Stimulated activated effector memory CD8-positive, alpha-beta T cell treated with anti-CD3 and anti-CD28 coated beads, Interleukin-12 subunit alpha, Interleukin-12 subunit beta, amount 100 ng/mL, for 72 hours (primary cell): ENCODE results near the gene MCUR1.
"Not testable (repeated sequence)": the region's sequence is repeated elsewhere in the genome, so short reads cannot be mapped to it uniquely, and the experiment has no call there.

Source experiments
- ATAC-seq: fragments of 150-1000 bp; cut with Tn5 transposase; 2 replicates; pipeline ENCODE4 v1.10.0; 2021
- DNase-seq, 2 donors: peaks; one replicate each; pipeline ENCODE4 v3.0.0; 2021 to 2022; ENCODE audit warnings: low spot score in 2 of 2
- H3K27ac Mint-ChIP-seq: one replicate; pipeline ENCODE4 v1.8.0; 2022; ENCODE audit warnings: mild to moderate bottlenecking, mixed read lengths
- H3K36me3 Mint-ChIP-seq: one replicate; pipeline ENCODE4 v1.8.0; 2022; ENCODE audit warnings: mild to moderate bottlenecking, mixed read lengths
- H3K4me1 Mint-ChIP-seq: one replicate; pipeline ENCODE4 v1.8.0; 2022; ENCODE audit warnings: mixed read lengths
- H3K4me3 Mint-ChIP-seq: one replicate; pipeline ENCODE4 v1.8.0; 2022; ENCODE audit warnings: mild to moderate bottlenecking, mixed read lengths
- H3K9me3 Mint-ChIP-seq: one replicate; pipeline ENCODE4 v1.8.0; 2022; ENCODE audit warnings: mixed read lengths

Gene MCUR1

DNA sequence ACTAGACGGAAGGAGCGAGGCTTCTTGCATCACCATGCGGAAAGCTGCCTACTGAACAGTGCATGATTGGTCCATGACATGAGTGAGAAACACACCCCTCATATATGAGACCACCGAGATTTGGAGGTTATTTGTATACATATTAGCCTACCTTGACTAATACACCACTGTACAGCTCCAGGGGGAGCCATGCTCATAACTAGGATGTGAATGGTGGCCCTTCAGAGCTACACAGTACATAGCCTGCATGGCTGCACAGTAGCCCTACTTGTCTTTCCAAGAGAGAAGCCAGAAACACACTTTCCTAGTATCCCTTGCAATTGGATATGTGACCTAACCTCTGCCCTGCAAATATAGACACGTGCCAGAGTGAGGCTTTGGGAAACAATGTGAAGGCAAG is 21.8 kb upstream of the MCUR1 start:
- no peaks in the 10 kb centered on the region for H3K36me3 Mint-ChIP-seq

DNA sequence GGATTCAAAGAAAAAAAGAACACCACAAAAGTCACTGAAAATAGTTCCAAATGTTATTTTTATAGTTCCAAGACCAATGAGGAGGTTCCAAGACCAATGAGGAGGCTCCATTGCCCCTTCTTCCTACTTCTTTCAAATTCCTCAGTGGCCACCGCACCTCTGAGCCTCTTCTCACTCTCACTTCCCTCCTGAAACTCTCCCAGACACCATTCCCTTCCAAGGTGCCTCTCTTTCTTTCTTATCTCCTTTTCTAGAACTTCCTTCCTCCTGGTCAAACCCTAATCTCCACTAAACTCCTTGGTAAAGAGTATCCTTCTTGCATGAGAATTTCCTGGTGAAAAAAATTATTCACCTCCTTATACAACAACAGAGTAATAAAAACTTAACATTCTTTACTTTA is 20.4 kb upstream of the MCUR1 start:
- no peak for ATAC-seq
- Mint-ChIP-seq H3K4me1 (no peaks in the 10 kb centered on the region), H3K9me3 (no peaks in the 10 kb centered on the region), H3K36me3 (no peaks in the 10 kb centered on the region), H3K27ac (no peak overlapping the region), H3K4me3 (no peak overlapping the region)
- no peak for DNase-seq

More for the DNA sequence above, 21.8 kb upstream of the MCUR1 start:
- no peak overlapping the region for H3K27ac Mint-ChIP-seq
- no peak overlapping the region for H3K4me3 Mint-ChIP-seq
- no peak for DNase-seq
- H3K4me1 Mint-ChIP-seq, result no peaks in the 10 kb centered on the region
- ATAC-seq, result no peak
- H3K9me3 Mint-ChIP-seq, result no peaks in the 10 kb centered on the region

DNA sequence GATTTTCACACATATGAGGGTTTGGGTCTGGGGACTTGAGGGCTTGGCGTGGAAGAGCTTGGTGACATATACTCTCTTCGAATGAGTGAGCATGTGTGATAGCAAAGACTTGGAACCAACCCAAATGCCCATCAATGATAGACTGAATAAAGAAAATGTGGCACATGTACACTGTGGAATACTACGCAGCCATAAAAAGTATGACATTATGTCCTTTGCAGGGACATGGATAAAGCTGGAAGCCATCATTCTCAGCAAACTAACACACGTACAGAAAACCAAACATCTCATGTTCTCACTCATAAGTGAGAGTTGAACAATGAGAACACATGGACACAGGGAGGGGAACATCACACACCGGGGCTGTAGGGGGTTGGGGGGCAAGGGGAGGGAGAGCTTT is 19.7 kb upstream of the MCUR1 start:
- not testable (repeated sequence) for H3K27ac Mint-ChIP-seq, ATAC-seq

GRCh38 chr6:13832778-13833177 is 18.4 kb upstream of the MCUR1 start:
- ATAC-seq, result no peak
- Mint-ChIP-seq H3K36me3 (no peaks in the 10 kb centered on the region), H3K4me3 (no peak overlapping the region)

More for the DNA sequence above, 19.7 kb upstream of the MCUR1 start:
- H3K4me3 Mint-ChIP-seq, H3K9me3 Mint-ChIP-seq, DNase-seq, H3K4me1 Mint-ChIP-seq, H3K36me3 Mint-ChIP-seq: not testable (repeated sequence)

DNA sequence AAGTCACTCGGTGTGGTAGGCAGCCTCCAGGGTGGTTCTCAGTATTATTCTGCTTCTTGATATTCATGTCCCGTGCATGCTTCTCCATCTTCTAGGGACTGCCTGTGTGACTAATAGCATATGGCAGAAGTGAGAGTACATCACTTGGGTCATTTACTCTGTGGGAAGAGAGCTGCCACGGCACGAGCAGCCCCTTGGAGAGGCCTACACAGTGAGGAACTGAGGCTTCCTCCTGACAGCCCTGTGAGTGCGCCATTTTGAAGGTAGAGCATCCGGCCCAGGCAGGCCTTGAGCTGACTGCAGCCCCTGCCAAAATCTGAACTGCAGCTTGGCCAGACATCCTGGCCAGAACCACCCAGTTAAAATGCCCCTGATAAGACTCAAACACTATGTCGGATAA is 17.3 kb upstream of the MCUR1 start:
- no peak overlapping the region for H3K4me3 Mint-ChIP-seq

More at GRCh38 chr6:13832778-13833177, 18.4 kb upstream of the MCUR1 start:
- no peak overlapping the region for H3K27ac Mint-ChIP-seq
- DNase-seq, result no peak
- H3K4me1 Mint-ChIP-seq, result no peaks in the 10 kb centered on the region
- H3K9me3 Mint-ChIP-seq, result no peaks in the 10 kb centered on the region

DNA sequence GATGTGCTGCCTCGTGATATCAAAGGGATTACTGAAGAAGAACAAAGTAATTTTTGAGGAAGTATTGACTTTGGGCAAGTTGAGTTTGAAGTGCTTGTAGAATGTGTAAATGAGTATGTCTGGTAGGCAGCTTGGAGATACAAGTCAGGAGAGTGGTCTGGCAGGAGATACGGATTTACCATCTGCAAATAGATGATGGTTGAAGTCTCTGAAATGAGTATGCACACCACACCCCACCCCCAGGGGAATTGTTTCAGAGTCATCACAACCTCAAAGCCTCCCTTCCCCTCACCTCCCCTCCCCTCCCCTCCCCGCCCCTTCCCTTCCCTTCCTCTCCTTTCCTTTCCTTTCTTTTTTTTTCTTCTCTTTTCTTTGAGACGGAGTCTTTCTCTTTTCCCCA is 16.4 kb upstream of the MCUR1 start:
- no peak for ATAC-seq
- Mint-ChIP-seq H3K36me3 (no peaks in the 10 kb centered on the region), H3K9me3 (no peaks in the 10 kb centered on the region), H3K4me1 (no peaks in the 10 kb centered on the region), H3K27ac (no peak overlapping the region), H3K4me3 (no peak overlapping the region)
- DNase-seq, result no peak

More for the DNA sequence above, 17.3 kb upstream of the MCUR1 start:
- DNase-seq (no peak), ATAC-seq (no peak)
- Mint-ChIP-seq H3K9me3 (no peaks in the 10 kb centered on the region), H3K36me3 (no peaks in the 10 kb centered on the region), H3K4me1 (no peaks in the 10 kb centered on the region), H3K27ac (no peak overlapping the region)

DNA sequence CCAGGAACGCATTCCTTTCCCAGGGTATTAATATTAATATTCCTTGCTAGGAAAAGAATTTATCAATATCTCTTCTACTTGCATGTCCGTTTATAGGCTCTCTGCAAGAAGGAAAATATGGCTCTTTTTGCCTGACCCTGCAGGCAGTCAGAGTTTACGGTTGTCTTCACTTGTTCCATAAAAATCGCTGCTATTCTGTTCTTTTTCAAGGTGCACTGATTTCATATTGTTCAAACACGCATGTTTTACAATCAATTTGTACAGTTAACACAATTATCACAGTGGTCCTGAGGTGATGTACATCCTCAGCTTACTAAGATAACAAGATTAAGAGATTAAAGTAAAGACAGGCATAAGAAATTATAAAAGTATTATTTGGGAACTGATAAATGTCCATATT is 15.1 kb upstream of the MCUR1 start:
- ATAC-seq, H3K36me3 Mint-ChIP-seq, H3K9me3 Mint-ChIP-seq, DNase-seq, H3K4me3 Mint-ChIP-seq, H3K27ac Mint-ChIP-seq, H3K4me1 Mint-ChIP-seq: not testable (repeated sequence)

DNA sequence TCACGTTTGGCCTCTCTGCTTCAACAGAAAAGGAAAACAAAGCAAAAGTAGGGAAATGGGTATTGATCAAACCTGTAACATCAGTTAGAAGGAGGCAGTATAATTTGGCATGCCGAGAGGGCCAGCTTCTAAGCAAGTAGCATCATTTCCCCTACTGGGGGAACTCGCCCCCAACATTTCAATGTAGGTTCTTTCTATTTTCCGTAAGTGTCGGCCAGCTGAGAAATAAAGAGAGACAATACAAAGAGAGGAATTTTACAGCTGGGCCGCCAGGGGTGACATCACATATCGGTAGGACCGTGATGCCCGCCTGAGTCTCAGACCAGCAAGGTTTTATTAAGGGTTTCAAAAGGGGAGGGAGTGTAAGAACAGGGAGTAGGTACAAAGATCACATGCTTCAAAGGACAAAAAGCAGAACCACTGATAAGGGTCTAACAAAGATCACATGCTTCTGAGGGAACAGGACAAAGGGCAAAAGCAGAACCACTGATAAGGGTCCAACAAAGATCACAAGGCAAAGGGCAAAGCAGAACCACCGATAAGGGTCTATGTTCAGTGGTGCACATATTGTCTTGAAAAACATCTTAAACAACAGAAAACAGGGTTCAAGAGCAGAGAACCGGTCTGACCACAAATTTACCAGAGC is 14.4 kb upstream of the MCUR1 start:
- not testable (repeated sequence) for DNase-seq, H3K9me3 Mint-ChIP-seq, H3K36me3 Mint-ChIP-seq, H3K4me1 Mint-ChIP-seq, H3K27ac Mint-ChIP-seq, H3K4me3 Mint-ChIP-seq, ATAC-seq

GRCh38 chr6:13827032-13827431 is 12.7 kb upstream of the MCUR1 start:
- Mint-ChIP-seq H3K36me3 (no peaks in the 10 kb centered on the region), H3K27ac (no peak overlapping the region), H3K4me1 (no peaks in the 10 kb centered on the region), H3K9me3 (no peaks in the 10 kb centered on the region), H3K4me3 (no peak overlapping the region)
- DNase-seq (no peak), ATAC-seq (no peak)

DNA sequence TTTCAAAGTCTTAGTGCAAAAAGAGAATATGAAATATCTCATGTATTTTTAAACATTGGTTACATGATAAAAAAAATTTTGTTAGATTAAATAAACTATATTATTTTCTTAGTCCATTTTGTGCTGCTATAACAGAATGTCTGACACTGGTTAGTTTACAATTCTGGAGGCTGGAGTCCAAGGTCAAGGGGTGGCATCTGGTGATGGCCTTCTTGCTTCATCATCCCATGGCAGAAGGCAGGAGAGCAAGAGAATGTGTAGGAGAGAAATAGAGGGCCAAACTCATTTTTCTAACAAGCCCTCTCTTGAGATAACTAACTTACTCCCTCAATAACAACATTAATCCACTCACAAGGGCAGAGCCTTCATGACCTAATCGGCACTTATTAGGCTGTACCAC is 11.5 kb upstream of the MCUR1 start:
- no peak for DNase-seq
- no peak for ATAC-seq
- Mint-ChIP-seq H3K27ac (no peak overlapping the region), H3K4me3 (no peak overlapping the region), H3K36me3 (no peaks in the 10 kb centered on the region), H3K9me3 (no peaks in the 10 kb centered on the region), H3K4me1 (no peaks in the 10 kb centered on the region)

DNA sequence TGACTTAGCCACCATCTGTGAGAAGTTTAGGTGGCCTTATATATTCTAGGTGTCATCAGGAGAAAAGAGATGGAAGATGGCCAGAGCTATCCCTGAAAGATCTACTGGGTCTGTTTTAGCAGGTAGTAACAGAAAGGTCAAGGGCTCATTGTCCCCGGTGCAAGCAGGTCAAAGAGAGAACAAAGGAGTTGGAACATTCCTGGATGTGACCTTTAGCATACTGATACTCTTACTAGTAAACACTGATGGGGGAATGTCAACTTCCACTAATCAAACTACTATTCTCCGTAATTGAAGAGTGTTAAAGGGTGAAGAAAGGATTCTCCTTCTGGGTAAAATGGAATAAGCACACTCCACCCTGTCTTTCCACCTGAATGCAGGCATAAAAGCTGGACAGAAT is 4.0 kb upstream of the MCUR1 start:
- Mint-ChIP-seq H3K4me3 (no peak overlapping the region), H3K36me3 (no peaks in the 10 kb centered on the region), H3K9me3 (no peaks in the 10 kb centered on the region), H3K4me1 (peaks cover 2% of the 10 kb centered on the region), H3K27ac (no peak overlapping the region)
- ATAC-seq, result no peak
- DNase-seq, result no peak

DNA sequence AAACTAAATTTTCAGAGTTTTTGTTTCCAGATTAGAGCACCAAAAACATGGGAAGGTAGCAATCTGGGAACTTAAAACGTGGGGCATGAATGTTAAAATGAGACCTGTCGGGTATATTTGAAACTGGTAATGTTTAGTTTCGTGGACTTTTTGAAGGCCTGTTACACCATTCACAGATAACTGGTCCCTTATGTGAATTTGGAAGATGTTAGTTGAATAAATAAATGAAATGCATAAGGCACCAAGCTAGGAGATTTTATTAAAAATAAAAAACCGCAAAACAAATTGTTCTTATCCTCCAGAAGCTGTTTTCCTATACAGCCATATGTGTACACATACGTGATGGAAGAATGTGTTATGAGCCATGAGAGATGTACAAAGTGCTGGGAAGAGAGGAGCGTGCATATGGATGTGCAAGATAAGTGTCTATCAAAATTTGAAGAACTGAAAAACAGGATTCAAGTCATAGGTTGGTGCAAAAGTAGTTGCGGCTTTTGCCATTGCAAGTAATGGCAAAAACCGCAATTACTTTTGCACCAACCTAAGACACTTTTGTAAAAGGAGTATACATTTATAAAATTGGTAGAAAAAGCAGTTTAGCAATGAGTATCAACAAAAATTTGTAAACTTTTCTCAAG is 700 bp upstream of the MCUR1 start:
- Mint-ChIP-seq H3K27ac (peak overlapping the region; percentile 50), H3K36me3 (no peaks in the 10 kb centered on the region), H3K9me3 (no peaks in the 10 kb centered on the region), H3K4me3 (peak overlapping the region; percentile 79), H3K4me1 (peaks cover 29% of the 10 kb centered on the region)
- DNase-seq (no peak), ATAC-seq (no peak)

DNA sequence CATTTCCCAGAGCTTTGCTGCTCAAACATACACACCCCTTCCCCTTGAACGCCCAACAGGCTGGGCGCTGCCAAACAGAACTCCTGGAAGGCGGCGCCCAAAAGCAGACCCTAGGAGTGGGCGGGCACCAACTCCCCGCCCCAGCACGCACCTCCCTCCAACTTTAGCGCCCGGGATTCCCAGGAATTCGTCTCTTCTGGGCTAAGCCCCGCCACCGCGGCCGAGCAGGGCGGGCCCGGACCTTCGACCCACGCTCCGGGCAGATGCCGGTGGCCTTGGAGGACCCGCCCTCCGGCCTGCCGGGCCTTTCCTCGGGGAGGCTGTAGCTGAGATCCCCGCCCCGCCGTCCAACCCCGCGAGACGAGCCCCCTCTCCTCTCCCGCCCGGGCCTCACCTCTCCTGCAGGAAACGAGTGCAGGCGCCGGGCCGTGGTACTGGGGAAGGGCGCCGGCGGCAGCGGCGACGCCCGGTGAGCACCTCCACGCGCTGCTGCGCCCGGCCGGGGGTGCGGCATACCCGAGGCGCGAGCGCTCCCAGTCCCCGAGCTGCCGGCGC is 659 bp downstream of the MCUR1 start:
- Mint-ChIP-seq H3K36me3 (peaks cover 4% of the 10 kb centered on the region), H3K27ac (peak overlapping the region; percentile 50), H3K4me3 (peak overlapping the region; percentile 79), H3K4me1 (peaks cover 29% of the 10 kb centered on the region), H3K9me3 (no peaks in the 10 kb centered on the region)
- DNase-seq (peak in 1 of 2 donors; percentile 81), ATAC-seq (peak; percentile 3)

- no peaks in the 10 kb centered on the region for H3K9me3 Mint-ChIP-seq
- H3K4me3 Mint-ChIP-seq, result peak overlapping the region; percentile 79
- peaks cover 4% of the 10 kb centered on the region for H3K36me3 Mint-ChIP-seq
- peaks cover 29% of the 10 kb centered on the region for H3K4me1 Mint-ChIP-seq
- H3K27ac Mint-ChIP-seq, result peak overlapping the region; percentile 50
- DNase-seq (no peak), ATAC-seq (no peak)
These were observed 1.3 kb downstream of the MCUR1 start for GRCh38 chr6:13813026-13813425.

GRCh38 chr6:13812359-13812642 is 2.1 kb downstream of the MCUR1 start:
- Mint-ChIP-seq H3K4me1 (peaks cover 29% of the 10 kb centered on the region), H3K4me3 (no peak overlapping the region), H3K36me3 (peaks cover 4% of the 10 kb centered on the region), H3K9me3 (no peaks in the 10 kb centered on the region), H3K27ac (no peak overlapping the region)
- no peak for DNase-seq
- no peak for ATAC-seq

GRCh38 chr6:13811627-13812358 is 2.6 kb downstream of the MCUR1 start:
- Mint-ChIP-seq H3K9me3 (no peaks in the 10 kb centered on the region), H3K27ac (peak overlapping the region; percentile 6), H3K4me1 (peaks cover 29% of the 10 kb centered on the region), H3K36me3 (peaks cover 4% of the 10 kb centered on the region), H3K4me3 (no peak overlapping the region)
- ATAC-seq (no peak), DNase-seq (no peak)
